Body of pancreas (tissue), 4 donors: ENCODE results near the gene MOG.

Experiments
- POLR2A ChIP-seq, 3 donors: fragments of 450-650 bp; IDR thresholded peaks; one replicate each; pipeline ENCODE4 v1.6.1; 2016; ENCODE audit warnings: antibody characterized with exemption in 3 of 3, mild to moderate bottlenecking in 2 of 3
- TF ChIP-seq, protein P1 (sequence below), 7 experiments: fragments of 450-650 bp in 4 of 7; fragments of 200-600 bp in 3 of 7; sonication (generic) in 3 of 7; IDR thresholded peaks; one replicate each; pipeline ENCODE4 v1.5.1; 2016 to 2019; ENCODE audit warnings: antibody characterized with exemption in 7 of 7

DNA sequence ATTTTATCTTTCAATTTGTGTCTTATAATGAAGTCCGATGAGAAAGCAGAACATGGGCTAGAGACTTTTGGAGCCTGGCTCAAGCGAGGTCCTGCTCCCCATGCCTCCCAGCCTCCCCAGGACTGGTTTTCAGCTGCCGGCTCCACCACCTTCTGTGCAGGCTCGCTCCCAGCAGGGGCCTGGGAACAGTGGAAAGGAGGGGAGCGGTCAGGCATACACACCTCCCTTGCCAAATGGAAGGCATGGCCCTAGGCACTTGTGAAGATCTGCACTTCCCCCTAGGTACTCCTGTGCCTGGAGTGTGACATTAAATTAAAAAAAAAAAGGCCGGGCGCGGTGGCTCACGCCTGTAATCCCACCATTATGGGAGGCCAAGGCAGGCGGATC, 4.7 kb upstream of the MOG start:
- TF ChIP-seq, protein P1, sequence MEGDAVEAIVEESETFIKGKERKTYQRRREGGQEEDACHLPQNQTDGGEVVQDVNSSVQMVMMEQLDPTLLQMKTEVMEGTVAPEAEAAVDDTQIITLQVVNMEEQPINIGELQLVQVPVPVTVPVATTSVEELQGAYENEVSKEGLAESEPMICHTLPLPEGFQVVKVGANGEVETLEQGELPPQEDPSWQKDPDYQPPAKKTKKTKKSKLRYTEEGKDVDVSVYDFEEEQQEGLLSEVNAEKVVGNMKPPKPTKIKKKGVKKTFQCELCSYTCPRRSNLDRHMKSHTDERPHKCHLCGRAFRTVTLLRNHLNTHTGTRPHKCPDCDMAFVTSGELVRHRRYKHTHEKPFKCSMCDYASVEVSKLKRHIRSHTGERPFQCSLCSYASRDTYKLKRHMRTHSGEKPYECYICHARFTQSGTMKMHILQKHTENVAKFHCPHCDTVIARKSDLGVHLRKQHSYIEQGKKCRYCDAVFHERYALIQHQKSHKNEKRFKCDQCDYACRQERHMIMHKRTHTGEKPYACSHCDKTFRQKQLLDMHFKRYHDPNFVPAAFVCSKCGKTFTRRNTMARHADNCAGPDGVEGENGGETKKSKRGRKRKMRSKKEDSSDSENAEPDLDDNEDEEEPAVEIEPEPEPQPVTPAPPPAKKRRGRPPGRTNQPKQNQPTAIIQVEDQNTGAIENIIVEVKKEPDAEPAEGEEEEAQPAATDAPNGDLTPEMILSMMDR (IDR thresholded peaks at IDR 0.05) = no peak
- TF ChIP-seq POLR2A (IDR thresholded peaks at IDR 0.05) = no peak
